Natural killer cell (primary cell): ENCODE data around the gene ARHGAP26. TPM values are rescaled to one million over a fixed set of nuclear protein-coding genes. Genes with fewer than 3 reads are reported as not detected.

ENCODE experiments used
- ATAC-seq, 3 donors: fragments of 150-1000 bp in 2 of 3; fragments of 200-7000 bp in 1 of 3; cut with Tn5 transposase; 1 replicate in 1 of 3; 2 replicates in 2 of 3; pipeline ENCODE4 v1.10.0; 2021; ENCODE audit warnings: mild to moderate bottlenecking in 2 of 3, moderate library complexity in 2 of 3
- DNase-seq, 2 donors: peaks; one replicate each; pipeline versions ENCODE4 v3.0.0 to v3.0.0-alpha.2; 2013 to 2021; ENCODE audit warnings: mixed read lengths in 1 of 2
- H3K27ac ChIP-seq: one replicate; pipeline ENCODE4 v1.5.1; 2013; ENCODE audit warnings: mild to moderate bottlenecking, low read length
- H3K27me3 ChIP-seq: one replicate; pipeline ENCODE4 v1.6.1; 2013; ENCODE audit warnings: low read length; ENCODE audit not compliant: control insufficient read depth, insufficient read depth
- H3K36me3 ChIP-seq: one replicate; pipeline ENCODE4 v1.6.1; 2013; ENCODE audit warnings: low read length; ENCODE audit not compliant: control insufficient read depth, insufficient read depth
- H3K4me1 ChIP-seq: one replicate; pipeline ENCODE4 v1.6.1; 2013; ENCODE audit warnings: low read length; ENCODE audit not compliant: control insufficient read depth, insufficient read depth
- H3K4me3 ChIP-seq: one replicate; pipeline ENCODE4 v1.5.1; 2013; ENCODE audit warnings: low read length
- H3K9me3 ChIP-seq: one replicate; pipeline ENCODE4 v1.6.1; 2013; ENCODE audit warnings: low read length; ENCODE audit not compliant: control insufficient read depth, insufficient read depth
- H3K27ac Mint-ChIP-seq, 2 donors: one replicate each; pipeline ENCODE4 v1.8.0; 2022; ENCODE audit warnings: mild to moderate bottlenecking in 2 of 2, mixed read lengths in 2 of 2, moderate library complexity in 1 of 2
- H3K27me3 Mint-ChIP-seq, 2 donors: one replicate each; pipeline ENCODE4 v1.8.0; 2022; ENCODE audit warnings: low read depth in 2 of 2, mixed read lengths in 2 of 2
- H3K36me3 Mint-ChIP-seq: one replicate; pipeline ENCODE4 v1.8.0; 2022; ENCODE audit warnings: mixed read lengths
- H3K4me1 Mint-ChIP-seq, 2 donors: one replicate each; pipeline ENCODE4 v1.8.0; 2022; ENCODE audit warnings: mixed read lengths in 2 of 2
- H3K4me3 Mint-ChIP-seq: one replicate; pipeline ENCODE4 v1.8.0; 2022; ENCODE audit warnings: mild to moderate bottlenecking, moderate library complexity, mixed read lengths
- H3K9me3 Mint-ChIP-seq, 2 donors: one replicate each; pipeline ENCODE4 v1.8.0; 2022; ENCODE audit warnings: mixed read lengths in 2 of 2
- CTCF ChIP-seq: fragments of 200-600 bp; IDR thresholded peaks from one replicate; pipeline ENCODE4 v1.8.0; 2022; ENCODE audit warnings: antibody characterized with exemption
- WGBS: methylation state at CpG from one replicate; pipeline ENCODE4 v1.1.7; 2013; ENCODE audit warnings: missing lambda C conversion rate; ENCODE audit not compliant: insufficient coverage; 5-methylcytosine and 5-hydroxymethylcytosine counted together
- intact Hi-C: fragments of 100-400 bp; cut with micrococcal nuclease; formaldehyde crosslinking; loops from one replicate; pipeline ENCODE4 v1.14.2; 2022
- total RNA-seq, 4 donors: library from RNA; stranded (reverse); fragments of 120-200 nt in 1 of 4; gene quantifications; one replicate each; pipeline versions ENCODE4 v1.2.3 to v1.2.4, GENCODE V29; 2013 to 2022

The ARHGAP26 gene
- total RNA-seq, 3 donors from 2014 or later (not counting 1 experiment from before 2014, with no cell fraction given), result 153 to 159 (median 158) TPM

DNA sequence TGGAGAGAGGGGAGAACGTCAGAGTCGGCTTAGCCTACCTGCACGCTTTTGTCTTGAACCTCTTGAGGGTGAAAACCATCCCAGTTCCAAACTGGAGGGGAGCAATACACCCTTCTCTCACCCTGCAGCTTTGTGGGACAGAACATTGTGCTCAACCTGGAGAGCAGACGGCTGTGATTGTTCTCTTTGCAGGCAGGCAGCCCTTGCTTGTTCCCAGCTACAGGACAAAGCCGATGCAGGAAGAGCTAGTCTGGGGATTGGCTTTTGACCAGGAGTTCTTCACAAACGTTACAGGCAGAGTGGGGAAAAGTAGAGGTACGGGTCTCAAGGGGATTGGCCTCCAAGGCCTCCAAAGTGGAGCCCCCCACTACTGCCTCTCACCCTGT lies 33.9 kb upstream of the ARHGAP26 start:
- Mint-ChIP-seq H3K4me1 (peaks cover 41 to 55% of the 10 kb centered on the region in 2 donors), H3K4me3 (no peak overlapping the region), H3K9me3 (no peaks in the 10 kb centered on the region), H3K36me3 (no peaks in the 10 kb centered on the region), H3K27ac (no peak overlapping the region), H3K27me3 (peaks cover 0 to 8% of the 10 kb centered on the region in 2 donors)
- Histone ChIP-seq H3K36me3 (no peaks in the 10 kb centered on the region), H3K4me3 (no peak overlapping the region), H3K27ac (no peak overlapping the region), H3K27me3 (no peaks in the 10 kb centered on the region), H3K9me3 (no peaks in the 10 kb centered on the region), H3K4me1 (peaks cover 42% of the 10 kb centered on the region)
- no peak for DNase-seq
- 95% methylated on average over 6 of the region's 7 CpGs for WGBS
- TF ChIP-seq CTCF, result no peak
- ATAC-seq, result no peak
- intact Hi-C loops, result no loop called here

GRCh38 chr5:142737179-142737578 lies 33.0 kb upstream of the ARHGAP26 start:
- H3K27ac Mint-ChIP-seq, result no peak overlapping the region
- intact Hi-C loops, result no loop called here

GRCh38 chr5:142740474-142741242 lies 29.5 kb upstream of the ARHGAP26 start:
- no peak for DNase-seq
- Histone ChIP-seq H3K36me3 (no peaks in the 10 kb centered on the region), H3K4me1 (peaks cover 7% of the 10 kb centered on the region), H3K9me3 (no peaks in the 10 kb centered on the region), H3K27ac (no peak overlapping the region), H3K27me3 (no peaks in the 10 kb centered on the region), H3K4me3 (no peak overlapping the region)
- 96% methylated on average over 6 of the region's 6 CpGs for WGBS
- peaks cover 10 to 19% of the 10 kb centered on the region in 2 donors for H3K4me1 Mint-ChIP-seq
- H3K4me3 Mint-ChIP-seq, result no peak overlapping the region
- no peaks in the 10 kb centered on the region for H3K9me3 Mint-ChIP-seq
- H3K27me3 Mint-ChIP-seq, result peaks cover 0 to 10% of the 10 kb centered on the region in 2 donors
- no peak for TF ChIP-seq CTCF
- ATAC-seq, result no peak
- no peak overlapping the region for H3K27ac Mint-ChIP-seq
- intact Hi-C loops, result no loop called here
- no peaks in the 10 kb centered on the region for H3K36me3 Mint-ChIP-seq

More at GRCh38 chr5:142737179-142737578, 33.0 kb upstream of the ARHGAP26 start:
- Histone ChIP-seq H3K4me1 (peaks cover 42% of the 10 kb centered on the region), H3K9me3 (no peaks in the 10 kb centered on the region), H3K4me3 (no peak overlapping the region), H3K27me3 (no peaks in the 10 kb centered on the region), H3K27ac (no peak overlapping the region), H3K36me3 (no peaks in the 10 kb centered on the region)
- H3K27me3 Mint-ChIP-seq, result peaks cover 0 to 10% of the 10 kb centered on the region in 2 donors
- WGBS, result 67% methylated on average over 2 of the region's 5 CpGs
- H3K4me1 Mint-ChIP-seq, result peaks cover 41 to 54% of the 10 kb centered on the region in 2 donors
- TF ChIP-seq CTCF, result no peak
- no peaks in the 10 kb centered on the region for H3K9me3 Mint-ChIP-seq
- ATAC-seq (no peak), DNase-seq (no peak)
- H3K36me3 Mint-ChIP-seq, result no peaks in the 10 kb centered on the region
- peak overlapping the region; percentile 21 for H3K4me3 Mint-ChIP-seq
